ENCODE measurements around the gene LTV1.

DNA sequence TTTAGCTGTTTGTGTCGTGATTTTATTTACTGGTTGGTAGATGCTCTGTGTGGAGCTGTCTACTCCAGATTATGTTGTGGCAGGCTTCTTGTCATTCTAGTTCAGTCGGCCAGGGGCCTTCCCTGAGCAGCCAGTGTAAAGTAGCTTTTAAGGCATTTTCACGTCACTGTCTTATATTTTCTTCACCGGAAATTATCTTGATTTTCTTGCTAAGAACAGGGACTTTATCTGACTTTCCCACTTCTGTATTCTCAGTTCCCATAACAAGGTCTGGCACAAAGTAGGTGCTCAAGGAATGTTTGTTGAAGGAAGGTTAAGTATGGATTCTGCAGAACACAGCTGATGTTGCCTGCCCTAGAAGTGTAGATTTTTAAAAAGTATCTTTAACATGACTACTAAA, 868 bp downstream of the LTV1 start:
- TF ChIP-seq, protein P1, sequence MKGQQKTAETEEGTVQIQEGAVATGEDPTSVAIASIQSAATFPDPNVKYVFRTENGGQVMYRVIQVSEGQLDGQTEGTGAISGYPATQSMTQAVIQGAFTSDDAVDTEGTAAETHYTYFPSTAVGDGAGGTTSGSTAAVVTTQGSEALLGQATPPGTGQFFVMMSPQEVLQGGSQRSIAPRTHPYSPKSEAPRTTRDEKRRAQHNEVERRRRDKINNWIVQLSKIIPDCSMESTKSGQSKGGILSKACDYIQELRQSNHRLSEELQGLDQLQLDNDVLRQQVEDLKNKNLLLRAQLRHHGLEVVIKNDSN (IDR thresholded peaks at IDR 0.05): no peak
- TF ChIP-seq CEBPB (IDR thresholded peaks at IDR 0.05) (no peak), EP300 (IDR thresholded peaks at IDR 0.05; ENCODE audit: borderline replicate concordance) (no peak), TCF12 (IDR thresholded peaks at IDR 0.05; ENCODE audit: low read depth) (no peak), YY1 (IDR thresholded peaks at IDR 0.05; ENCODE audit: low read depth) (no peak), RAD21 (IDR thresholded peaks at IDR 0.05; ENCODE audit: low read depth) (no peak), NFIC (IDR thresholded peaks at IDR 0.05) (no peak), TEAD4 (IDR thresholded peaks at IDR 0.05) (no peak), TAF1 (IDR thresholded peaks at IDR 0.05; ENCODE audit: low read depth) (no peak)
- TF ChIP-seq, protein P2, sequence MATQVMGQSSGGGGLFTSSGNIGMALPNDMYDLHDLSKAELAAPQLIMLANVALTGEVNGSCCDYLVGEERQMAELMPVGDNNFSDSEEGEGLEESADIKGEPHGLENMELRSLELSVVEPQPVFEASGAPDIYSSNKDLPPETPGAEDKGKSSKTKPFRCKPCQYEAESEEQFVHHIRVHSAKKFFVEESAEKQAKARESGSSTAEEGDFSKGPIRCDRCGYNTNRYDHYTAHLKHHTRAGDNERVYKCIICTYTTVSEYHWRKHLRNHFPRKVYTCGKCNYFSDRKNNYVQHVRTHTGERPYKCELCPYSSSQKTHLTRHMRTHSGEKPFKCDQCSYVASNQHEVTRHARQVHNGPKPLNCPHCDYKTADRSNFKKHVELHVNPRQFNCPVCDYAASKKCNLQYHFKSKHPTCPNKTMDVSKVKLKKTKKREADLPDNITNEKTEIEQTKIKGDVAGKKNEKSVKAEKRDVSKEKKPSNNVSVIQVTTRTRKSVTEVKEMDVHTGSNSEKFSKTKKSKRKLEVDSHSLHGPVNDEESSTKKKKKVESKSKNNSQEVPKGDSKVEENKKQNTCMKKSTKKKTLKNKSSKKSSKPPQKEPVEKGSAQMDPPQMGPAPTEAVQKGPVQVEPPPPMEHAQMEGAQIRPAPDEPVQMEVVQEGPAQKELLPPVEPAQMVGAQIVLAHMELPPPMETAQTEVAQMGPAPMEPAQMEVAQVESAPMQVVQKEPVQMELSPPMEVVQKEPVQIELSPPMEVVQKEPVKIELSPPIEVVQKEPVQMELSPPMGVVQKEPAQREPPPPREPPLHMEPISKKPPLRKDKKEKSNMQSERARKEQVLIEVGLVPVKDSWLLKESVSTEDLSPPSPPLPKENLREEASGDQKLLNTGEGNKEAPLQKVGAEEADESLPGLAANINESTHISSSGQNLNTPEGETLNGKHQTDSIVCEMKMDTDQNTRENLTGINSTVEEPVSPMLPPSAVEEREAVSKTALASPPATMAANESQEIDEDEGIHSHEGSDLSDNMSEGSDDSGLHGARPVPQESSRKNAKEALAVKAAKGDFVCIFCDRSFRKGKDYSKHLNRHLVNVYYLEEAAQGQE (IDR thresholded peaks at IDR 0.05; ENCODE audit: low read depth): no peak
